HepG2 (cell line): ENCODE results near the gene PLA2G4C. TPM values are rescaled to one million over a fixed set of nuclear protein-coding genes. Genes with fewer than 3 reads are reported as not detected.

Source experiments
- AGO2 ChIP-seq: fragments of 200-400 bp; formaldehyde crosslinking; optimal IDR thresholded peaks from 2 replicates; pipeline ENCODE3; 2017; ENCODE audit warnings: mild to moderate bottlenecking, low read depth, low read length, moderate library complexity
- ATF7 ChIP-seq, 2 experiments: fragments of 450-650 bp in 1 of 2; sonication (generic) in 1 of 2; formaldehyde crosslinking in 1 of 2; IDR thresholded peaks; 2 replicates each; pipeline versions ENCODE4 v1.4.0 to v1.6.1; 2016 to 2020; ENCODE audit warnings: antibody characterized with exemption in 1 of 2, mild to moderate bottlenecking in 1 of 2, missing genetic modification reagents in 1 of 2
- CREB1 ChIP-seq, 2 experiments: fragments of 450-650 bp in 1 of 2; IDR thresholded peaks; 2 replicates each; pipeline ENCODE4 v1.6.1; 2016 to 2017; ENCODE audit warnings: control low read depth in 1 of 2, mild to moderate bottlenecking in 1 of 2, missing compliant biosample characterization in 1 of 2, missing genetic modification characterization in 1 of 2
- E2F2 ChIP-seq: sonication (generic); formaldehyde crosslinking; IDR thresholded peaks from 2 replicates; pipeline ENCODE4 v1.4.0; 2020; ENCODE audit warnings: missing genetic modification reagents, borderline replicate concordance
- GTF2F1 ChIP-seq: fragments of 150-350 bp; IDR thresholded peaks from 2 replicates; pipeline ENCODE4 v1.6.1; 2014; ENCODE audit warnings: low read length
- MAFF ChIP-seq: IDR thresholded peaks from 2 replicates; pipeline ENCODE4 v1.6.1; 2011; ENCODE audit warnings: low read depth, low read length, improper control_type of control experiment
- MIER2 ChIP-seq: IDR thresholded peaks from 2 replicates; pipeline ENCODE4 v1.6.1; 2016; ENCODE audit warnings: missing biosample characterization, missing genetic modification reagents
- NR2F6 ChIP-seq, 2 experiments: IDR thresholded peaks; 2 replicates each; pipeline ENCODE4 v1.6.1; 2016; ENCODE audit warnings: antibody characterized with exemption in 1 of 2, mild to moderate bottlenecking in 1 of 2
- RELA ChIP-seq: sonication (generic); formaldehyde crosslinking; IDR thresholded peaks from 2 replicates; pipeline ENCODE4 v1.4.0; 2020; ENCODE audit warnings: missing genetic modification reagents
- SALL1 ChIP-seq: sonication (generic); formaldehyde crosslinking; IDR thresholded peaks from 2 replicates; pipeline ENCODE4 v1.8.0; 2022; ENCODE audit warnings: mild to moderate bottlenecking, missing genetic modification reagents
- TAF1 ChIP-seq: sonication (generic); formaldehyde crosslinking; IDR thresholded peaks from 2 replicates; pipeline ENCODE4 v1.4.0; 2020; ENCODE audit warnings: missing genetic modification reagents
- YEATS4 ChIP-seq: sonication (generic); formaldehyde crosslinking; IDR thresholded peaks from 2 replicates; pipeline ENCODE4 v1.4.0; 2020; ENCODE audit warnings: missing genetic modification reagents, borderline replicate concordance
- ZBTB8A ChIP-seq: sonication (generic); formaldehyde crosslinking; IDR thresholded peaks from 2 replicates; pipeline ENCODE4 v1.4.0; 2020; ENCODE audit warnings: mild to moderate bottlenecking, low read depth, missing genetic modification reagents, borderline replicate concordance
- ZFP1 ChIP-seq: IDR thresholded peaks from 2 replicates; pipeline ENCODE4 v1.6.1; 2016
- ZNF276 ChIP-seq: sonication (generic); formaldehyde crosslinking; IDR thresholded peaks from 2 replicates; pipeline ENCODE4 v1.4.0; 2020; ENCODE audit warnings: mild to moderate bottlenecking, low read depth, missing genetic modification reagents
- ZNF296 ChIP-seq: sonication (generic); formaldehyde crosslinking; conservative IDR thresholded peaks from 2 replicates; pipeline ENCODE4 v1.5.0; 2020; ENCODE audit warnings: mild to moderate bottlenecking, missing genetic modification reagents
- ZNF430 ChIP-seq: sonication (generic); formaldehyde crosslinking; IDR thresholded peaks from 2 replicates; pipeline ENCODE4 v1.9.0; 2021; ENCODE audit warnings: mild to moderate bottlenecking, missing genetic modification reagents
- ZNF724P ChIP-seq: sonication (generic); formaldehyde crosslinking; IDR thresholded peaks from 2 replicates; pipeline ENCODE4 v1.8.0; 2022; ENCODE audit warnings: missing genetic modification reagents, borderline replicate concordance
- ZNF768 ChIP-seq: sonication (generic); formaldehyde crosslinking; IDR thresholded peaks from 2 replicates; pipeline ENCODE4 v1.4.0; 2020; ENCODE audit warnings: missing genetic modification reagents
- polyA plus RNA-seq, 8 experiments: library from polyadenylated mRNA; depleted of rRNA in 3 of 8; stranded (reverse) in 7 of 8; unstranded in 1 of 8; fragments of >200 nt; fragmentation: Illumina TruSeq in 4 of 8; extraction: Trizol in 4 of 8; gene quantifications; 2 replicates each; pipeline versions ENCODE4 v1.2.1 to v1.2.3, GENCODE V29; 2011 to 2016; ENCODE audit warnings: low read depth in 4 of 8, missing spikeins in 1 of 8, mixed read lengths in 1 of 8; ENCODE audit not compliant: insufficient read depth in 1 of 8
- total RNA-seq, 5 experiments: library from RNA; depleted of rRNA; stranded (reverse); fragments of >200 nt; fragmentation: Illumina TruSeq; extraction: Trizol; gene quantifications; 2 replicates each; pipeline ENCODE4 v1.2.3, GENCODE V29; 2016; ENCODE audit warnings: low read depth in 1 of 5
- TF ChIP-seq, protein P1 (sequence below): sonication (generic); formaldehyde crosslinking; IDR thresholded peaks from 2 replicates; pipeline ENCODE4 v1.5.0; 2020; ENCODE audit warnings: mild to moderate bottlenecking, missing genetic modification reagents, borderline replicate concordance
- TF ChIP-seq, protein P2 (sequence below): sonication (generic); formaldehyde crosslinking; IDR thresholded peaks from 2 replicates; pipeline ENCODE4 v1.4.0; 2020; ENCODE audit warnings: missing genetic modification reagents

PLA2G4C gene
- total and polyA plus RNA-seq, 2 of the 13 experiments (the other 11 are each of a cell fraction or from before 2014, with no cell fraction given) = 1.6 to 1.7 TPM

DNA sequence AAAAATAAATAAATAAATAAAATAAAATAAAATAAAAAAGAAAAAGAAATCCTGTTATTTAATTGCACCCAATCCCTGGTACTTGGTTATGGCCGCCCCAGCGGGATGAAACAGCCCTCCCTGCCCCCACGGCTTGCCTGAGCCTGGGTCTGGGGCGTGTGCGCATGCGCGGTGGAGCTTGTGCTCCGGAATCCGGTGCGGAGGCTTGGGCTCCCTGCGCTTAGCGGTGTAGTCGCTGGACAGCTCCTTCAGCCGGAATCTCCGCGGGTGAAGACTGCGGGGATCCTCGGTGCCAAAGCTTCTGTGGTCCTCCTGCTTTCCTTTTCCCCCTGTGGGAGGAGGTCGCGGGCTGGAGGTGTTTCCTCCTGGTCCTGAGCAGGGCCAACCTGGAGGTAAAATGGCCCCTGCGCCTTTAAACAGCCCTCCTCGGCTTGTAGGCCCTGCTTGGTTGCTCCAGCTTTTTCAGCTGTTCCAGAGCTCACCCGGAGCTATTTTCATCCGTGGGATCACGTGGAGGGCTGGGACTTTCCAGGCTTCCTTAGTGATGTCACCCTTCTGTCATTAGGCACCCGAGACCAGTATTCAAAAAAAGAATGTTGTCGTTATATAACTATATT lies at the start of gene PLA2G4C (continued):
- TF ChIP-seq ZNF276 (CRISPR knock-in tag) (no peak), MAFF (no peak), E2F2 (CRISPR knock-in tag) (no peak), ZNF430 (CRISPR knock-in tag) (no peak), MIER2 (CRISPR knock-in tag) (peak; percentile 92), ZNF768 (CRISPR knock-in tag) (peak; percentile 43), AGO2 (no peak), SALL1 (CRISPR knock-in tag) (peak; percentile 67), NR2F6 (IDR thresholded peaks at IDR 0.05) (no peak), NR2F6 (CRISPR knock-in tag; IDR thresholded peaks at IDR 0.05) (no peak), YEATS4 (CRISPR knock-in tag) (peak; percentile 63), GTF2F1 (no peak), ZFP1 (no peak), ZNF296 (no peak), ZNF724P (CRISPR knock-in tag) (no peak), RELA (CRISPR knock-in tag) (peak; percentile 38; the same call in 1 of the 2 replicates), CREB1 (IDR thresholded peaks at IDR 0.05) (0 out of 2 replicates have a peak, but pooled peaks have one; percentile 24), CREB1 (CRISPR knock-in tag; IDR thresholded peaks at IDR 0.05) (no peak), ZBTB8A (CRISPR knock-in tag) (no peak), ATF7 (IDR thresholded peaks at IDR 0.05) (no peak), ATF7 (CRISPR knock-in tag; IDR thresholded peaks at IDR 0.05) (no peak), TAF1 (CRISPR knock-in tag) (peak; percentile 71)
- TF ChIP-seq, protein P1, sequence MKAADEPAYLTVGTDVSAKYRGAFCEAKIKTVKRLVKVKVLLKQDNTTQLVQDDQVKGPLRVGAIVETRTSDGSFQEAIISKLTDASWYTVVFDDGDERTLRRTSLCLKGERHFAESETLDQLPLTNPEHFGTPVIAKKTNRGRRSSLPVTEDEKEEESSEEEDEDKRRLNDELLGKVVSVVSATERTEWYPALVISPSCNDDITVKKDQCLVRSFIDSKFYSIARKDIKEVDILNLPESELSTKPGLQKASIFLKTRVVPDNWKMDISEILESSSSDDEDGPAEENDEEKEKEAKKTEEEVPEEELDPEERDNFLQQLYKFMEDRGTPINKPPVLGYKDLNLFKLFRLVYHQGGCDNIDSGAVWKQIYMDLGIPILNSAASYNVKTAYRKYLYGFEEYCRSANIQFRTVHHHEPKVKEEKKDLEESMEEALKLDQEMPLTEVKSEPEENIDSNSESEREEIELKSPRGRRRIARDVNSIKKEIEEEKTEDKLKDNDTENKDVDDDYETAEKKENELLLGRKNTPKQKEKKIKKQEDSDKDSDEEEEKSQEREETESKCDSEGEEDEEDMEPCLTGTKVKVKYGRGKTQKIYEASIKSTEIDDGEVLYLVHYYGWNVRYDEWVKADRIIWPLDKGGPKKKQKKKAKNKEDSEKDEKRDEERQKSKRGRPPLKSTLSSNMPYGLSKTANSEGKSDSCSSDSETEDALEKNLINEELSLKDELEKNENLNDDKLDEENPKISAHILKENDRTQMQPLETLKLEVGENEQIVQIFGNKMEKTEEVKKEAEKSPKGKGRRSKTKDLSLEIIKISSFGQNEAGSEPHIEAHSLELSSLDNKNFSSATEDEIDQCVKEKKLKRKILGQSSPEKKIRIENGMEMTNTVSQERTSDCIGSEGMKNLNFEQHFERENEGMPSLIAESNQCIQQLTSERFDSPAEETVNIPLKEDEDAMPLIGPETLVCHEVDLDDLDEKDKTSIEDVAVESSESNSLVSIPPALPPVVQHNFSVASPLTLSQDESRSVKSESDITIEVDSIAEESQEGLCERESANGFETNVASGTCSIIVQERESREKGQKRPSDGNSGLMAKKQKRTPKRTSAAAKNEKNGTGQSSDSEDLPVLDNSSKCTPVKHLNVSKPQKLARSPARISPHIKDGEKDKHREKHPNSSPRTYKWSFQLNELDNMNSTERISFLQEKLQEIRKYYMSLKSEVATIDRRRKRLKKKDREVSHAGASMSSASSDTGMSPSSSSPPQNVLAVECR = peak; percentile 57; the same call in 1 of the 2 replicates
- TF ChIP-seq, protein P2, sequence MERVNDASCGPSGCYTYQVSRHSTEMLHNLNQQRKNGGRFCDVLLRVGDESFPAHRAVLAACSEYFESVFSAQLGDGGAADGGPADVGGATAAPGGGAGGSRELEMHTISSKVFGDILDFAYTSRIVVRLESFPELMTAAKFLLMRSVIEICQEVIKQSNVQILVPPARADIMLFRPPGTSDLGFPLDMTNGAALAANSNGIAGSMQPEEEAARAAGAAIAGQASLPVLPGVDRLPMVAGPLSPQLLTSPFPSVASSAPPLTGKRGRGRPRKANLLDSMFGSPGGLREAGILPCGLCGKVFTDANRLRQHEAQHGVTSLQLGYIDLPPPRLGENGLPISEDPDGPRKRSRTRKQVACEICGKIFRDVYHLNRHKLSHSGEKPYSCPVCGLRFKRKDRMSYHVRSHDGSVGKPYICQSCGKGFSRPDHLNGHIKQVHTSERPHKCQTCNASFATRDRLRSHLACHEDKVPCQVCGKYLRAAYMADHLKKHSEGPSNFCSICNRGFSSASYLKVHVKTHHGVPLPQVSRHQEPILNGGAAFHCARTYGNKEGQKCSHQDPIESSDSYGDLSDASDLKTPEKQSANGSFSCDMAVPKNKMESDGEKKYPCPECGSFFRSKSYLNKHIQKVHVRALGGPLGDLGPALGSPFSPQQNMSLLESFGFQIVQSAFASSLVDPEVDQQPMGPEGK (CRISPR knock-in tag) = peak; percentile 60
